Measurements from ENCODE around the gene PRKCE. TPM values are rescaled to one million over a fixed set of nuclear protein-coding genes. Genes with fewer than 3 reads are reported as not detected.

The PRKCE gene
- total RNA-seq, 1 donor from 2014 or later = 12.0 TPM

GRCh38 chr2:45758018-45758417 lies 106.5 kb downstream of the PRKCE start:
- no peak overlapping the region for H3K4me3 Mint-ChIP-seq (ENCODE audit: unreplicated experiment)
- H3K27ac Mint-ChIP-seq (ENCODE audit: unreplicated experiment) = no peak overlapping the region
- H3K4me1 Mint-ChIP-seq (ENCODE audit: low read depth) = peaks cover 17% of the 10 kb centered on the region

GRCh38 chr2:45759310-45759851 lies 107.9 kb downstream of the PRKCE start:
- Mint-ChIP-seq H3K4me3 (ENCODE audit: unreplicated experiment) (no peak overlapping the region), H3K27me3 (ENCODE audit: low read depth) (no peaks in the 10 kb centered on the region), H3K4me1 (ENCODE audit: low read depth) (peaks cover 10% of the 10 kb centered on the region), H3K9me3 (ENCODE audit: low read depth) (no peaks in the 10 kb centered on the region), H3K36me3 (ENCODE audit: low read depth) (no peaks in the 10 kb centered on the region), H3K27ac (ENCODE audit: unreplicated experiment) (no peak overlapping the region)
- DNase-seq (ENCODE audit: low spot score) = no peak
- TF ChIP-seq, protein P1, sequence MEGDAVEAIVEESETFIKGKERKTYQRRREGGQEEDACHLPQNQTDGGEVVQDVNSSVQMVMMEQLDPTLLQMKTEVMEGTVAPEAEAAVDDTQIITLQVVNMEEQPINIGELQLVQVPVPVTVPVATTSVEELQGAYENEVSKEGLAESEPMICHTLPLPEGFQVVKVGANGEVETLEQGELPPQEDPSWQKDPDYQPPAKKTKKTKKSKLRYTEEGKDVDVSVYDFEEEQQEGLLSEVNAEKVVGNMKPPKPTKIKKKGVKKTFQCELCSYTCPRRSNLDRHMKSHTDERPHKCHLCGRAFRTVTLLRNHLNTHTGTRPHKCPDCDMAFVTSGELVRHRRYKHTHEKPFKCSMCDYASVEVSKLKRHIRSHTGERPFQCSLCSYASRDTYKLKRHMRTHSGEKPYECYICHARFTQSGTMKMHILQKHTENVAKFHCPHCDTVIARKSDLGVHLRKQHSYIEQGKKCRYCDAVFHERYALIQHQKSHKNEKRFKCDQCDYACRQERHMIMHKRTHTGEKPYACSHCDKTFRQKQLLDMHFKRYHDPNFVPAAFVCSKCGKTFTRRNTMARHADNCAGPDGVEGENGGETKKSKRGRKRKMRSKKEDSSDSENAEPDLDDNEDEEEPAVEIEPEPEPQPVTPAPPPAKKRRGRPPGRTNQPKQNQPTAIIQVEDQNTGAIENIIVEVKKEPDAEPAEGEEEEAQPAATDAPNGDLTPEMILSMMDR (IDR thresholded peaks at IDR 0.05) = no peak

More at GRCh38 chr2:45758018-45758417, 106.5 kb downstream of the PRKCE start:
- TF ChIP-seq, protein P1 (IDR thresholded peaks at IDR 0.05) = no peak
- Mint-ChIP-seq H3K36me3 (ENCODE audit: low read depth) (no peaks in the 10 kb centered on the region), H3K27me3 (ENCODE audit: low read depth) (no peaks in the 10 kb centered on the region), H3K9me3 (ENCODE audit: low read depth) (no peaks in the 10 kb centered on the region)
- DNase-seq (ENCODE audit: low spot score) = no peak

DNA sequence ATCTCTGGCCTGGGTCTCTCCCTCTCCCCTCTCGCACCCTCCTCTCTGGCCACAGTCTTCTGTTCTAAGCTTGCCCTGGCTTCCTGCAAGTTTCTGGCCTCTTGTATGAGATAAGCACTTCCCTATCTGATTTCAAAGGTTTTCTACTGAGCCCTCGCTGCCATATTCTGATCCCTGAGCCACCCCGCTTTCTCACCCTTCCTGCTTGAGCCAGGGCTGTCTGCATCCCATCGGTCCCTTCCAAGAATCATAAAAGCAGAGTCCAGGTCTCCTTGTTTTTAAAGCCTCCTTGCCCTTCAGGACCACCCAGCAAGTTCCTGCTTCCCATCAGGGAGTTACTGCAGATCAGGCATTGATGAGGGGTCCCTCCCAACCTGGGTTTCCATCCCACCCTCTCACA lies 110.2 kb downstream of the PRKCE start:
- TF ChIP-seq, protein P1 (IDR thresholded peaks at IDR 0.05) = no peak
- Mint-ChIP-seq H3K36me3 (ENCODE audit: low read depth) (no peaks in the 10 kb centered on the region), H3K27ac (ENCODE audit: unreplicated experiment) (no peak overlapping the region), H3K27me3 (ENCODE audit: low read depth) (no peaks in the 10 kb centered on the region), H3K4me3 (ENCODE audit: unreplicated experiment) (no peak overlapping the region), H3K4me1 (ENCODE audit: low read depth) (peaks cover 21% of the 10 kb centered on the region), H3K9me3 (ENCODE audit: low read depth) (no peaks in the 10 kb centered on the region)
- no peak for DNase-seq (ENCODE audit: low spot score)

DNA sequence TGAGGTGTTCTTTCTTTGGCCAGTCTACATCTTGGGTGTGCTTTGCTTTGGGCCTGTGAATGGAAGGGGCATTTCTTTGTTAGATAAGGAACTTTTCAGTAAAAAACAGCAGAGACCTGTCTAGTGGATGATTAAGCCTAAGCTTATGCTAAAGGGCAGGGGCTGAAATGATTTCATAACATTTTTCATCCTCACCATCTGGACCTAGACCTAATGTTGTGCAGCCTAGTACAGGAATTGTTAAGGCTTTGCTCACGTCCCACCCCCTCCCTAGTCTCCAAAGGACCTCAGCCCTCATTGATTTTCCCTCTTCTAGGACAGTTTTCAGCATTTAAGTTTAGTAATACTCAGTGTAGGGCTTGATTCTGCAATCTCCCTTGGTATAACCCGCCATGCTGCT lies 111.8 kb downstream of the PRKCE start:
- TF ChIP-seq, protein P1 (IDR thresholded peaks at IDR 0.05) = no peak
- H3K36me3 Mint-ChIP-seq (ENCODE audit: low read depth) = no peaks in the 10 kb centered on the region
- no peak overlapping the region for H3K4me3 Mint-ChIP-seq (ENCODE audit: unreplicated experiment)
- H3K27me3 Mint-ChIP-seq (ENCODE audit: low read depth) = no peaks in the 10 kb centered on the region
- H3K27ac Mint-ChIP-seq (ENCODE audit: unreplicated experiment) = no peak overlapping the region
- H3K9me3 Mint-ChIP-seq (ENCODE audit: low read depth) = no peaks in the 10 kb centered on the region
- DNase-seq (ENCODE audit: low spot score) = no peak
- peaks cover 21% of the 10 kb centered on the region for H3K4me1 Mint-ChIP-seq (ENCODE audit: low read depth)

DNA sequence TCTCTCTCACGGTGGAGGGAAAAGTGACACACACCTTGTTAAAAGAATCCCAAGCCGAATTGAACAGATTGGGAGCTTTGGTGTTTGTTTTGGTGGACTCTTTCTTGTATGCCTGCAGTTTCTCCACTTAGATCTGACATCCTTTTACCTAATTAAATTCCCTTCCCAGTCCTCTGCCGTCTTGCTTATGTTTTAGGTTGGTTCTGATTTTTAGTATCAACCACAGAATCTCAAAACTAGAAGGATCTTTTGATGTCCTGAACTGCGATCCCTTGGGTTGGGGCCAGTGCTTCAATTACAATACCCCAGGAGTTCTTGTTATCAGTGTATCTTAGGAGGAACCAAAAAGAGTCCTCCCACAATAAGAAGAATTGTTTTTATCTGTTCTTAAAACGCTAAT lies 112.3 kb downstream of the PRKCE start:
- H3K36me3 Mint-ChIP-seq (ENCODE audit: low read depth) = no peaks in the 10 kb centered on the region
- H3K4me3 Mint-ChIP-seq (ENCODE audit: unreplicated experiment) = no peak overlapping the region

More for the DNA sequence above, 112.3 kb downstream of the PRKCE start:
- no peaks in the 10 kb centered on the region for H3K27me3 Mint-ChIP-seq (ENCODE audit: low read depth)
- no peak overlapping the region for H3K27ac Mint-ChIP-seq (ENCODE audit: unreplicated experiment)
- H3K4me1 Mint-ChIP-seq (ENCODE audit: low read depth) = peaks cover 21% of the 10 kb centered on the region
- H3K9me3 Mint-ChIP-seq (ENCODE audit: low read depth) = no peaks in the 10 kb centered on the region
- TF ChIP-seq, protein P1 (IDR thresholded peaks at IDR 0.05) = no peak
- DNase-seq (ENCODE audit: low spot score) = no peak
